IMR-90 (cell line): Measurements from ENCODE around the gene PCGF6. TPM values are rescaled to one million over a fixed set of nuclear protein-coding genes. Genes with fewer than 3 reads are reported as not detected.

Source experiments
- ATAC-seq: fragments of 200-7000 bp; cut with Tn5 transposase; 2 replicates; pipeline ENCODE4 v1.9.1; 2020; ENCODE audit warnings: low read depth, mild to moderate bottlenecking, moderate library complexity
- BruUV-seq: library from RNA; stranded (reverse); fragments of 400-500 nt; replicated peaks from 2 replicates; lab custom pipeline; 2021; lab: Mats Ljungman, UMichigan
- CTCF ChIA-PET: fragments of 300-600 bp; formaldehyde crosslinking; extraction: SDS; loops from one replicate; lab custom pipeline; 2021; ENCODE audit warnings: antibody characterized with exemption; lab: Yijun Ruan, JAX
- POLR2A ChIA-PET: fragments of 300-600 bp; sonication (Branson Sonifier 250); formaldehyde crosslinking; loops from one replicate; lab custom pipeline; 2022; ENCODE audit warnings: antibody characterized with exemption; ENCODE audit not compliant: unreplicated experiment; lab: Charles Lee
- DNase-seq: peaks from one replicate; pipeline ENCODE4 v3.0.0; 2013
- H2AFZ ChIP-seq: replicated peaks from 2 replicates; pipeline ENCODE3; 2013; ENCODE audit warnings: low read length, mild to moderate bottlenecking; ENCODE audit not compliant: poor library complexity
- H2AK5ac ChIP-seq: 2 replicates; pipeline ENCODE4 v1.6.1; 2013; ENCODE audit warnings: low read depth, low read length, inconsistent platforms
- H2AK9ac ChIP-seq: replicated peaks from 2 replicates; pipeline ENCODE3; 2013; ENCODE audit warnings: mild to moderate bottlenecking, low read depth, low read length, moderate library complexity; ENCODE audit not compliant: poor library complexity
- H2BK120ac ChIP-seq: 2 replicates; pipeline ENCODE4 v1.6.1; 2013; ENCODE audit warnings: low read depth, low read length, inconsistent platforms
- H2BK15ac ChIP-seq: 3 replicates; pipeline ENCODE4 v1.6.1; 2013; ENCODE audit warnings: low read depth, low read length, inconsistent platforms
- H2BK20ac ChIP-seq: 2 replicates; pipeline ENCODE4 v1.6.1; 2013; ENCODE audit warnings: low read depth, mild to moderate bottlenecking, inconsistent platforms, low read length, moderate library complexity
- H2BK5ac ChIP-seq: 2 replicates; pipeline ENCODE4 v1.6.1; 2013; ENCODE audit warnings: mild to moderate bottlenecking, low read depth, low read length, inconsistent platforms; ENCODE audit not compliant: poor library complexity, severe bottlenecking
- H3K14ac ChIP-seq: replicated peaks from 2 replicates; pipeline ENCODE4 v1.6.1; 2013; ENCODE audit warnings: low read depth, low read length, inconsistent platforms
- H3K18ac ChIP-seq: 2 replicates; pipeline ENCODE4 v1.6.1; 2013; ENCODE audit warnings: low read depth, low read length, control low read depth
- H3K23ac ChIP-seq: 2 replicates; pipeline ENCODE4 v1.6.1; 2013; ENCODE audit warnings: low read depth, low read length, inconsistent platforms
- H3K27ac ChIP-seq: 2 replicates; pipeline ENCODE4 v1.5.1; 2013; ENCODE audit warnings: mild to moderate bottlenecking, control low read depth, low read length; ENCODE audit not compliant: insufficient read depth
- H3K27me3 ChIP-seq: 2 replicates; pipeline ENCODE4 v1.6.1; 2013; ENCODE audit warnings: low read length; ENCODE audit not compliant: control insufficient read depth, insufficient read depth
- H3K36me3 ChIP-seq: 2 replicates; pipeline ENCODE4 v1.6.1; 2013; ENCODE audit warnings: low read length, mixed read lengths; ENCODE audit not compliant: control insufficient read depth, insufficient read depth
- H3K4ac ChIP-seq: 2 replicates; pipeline ENCODE4 v1.6.1; 2013; ENCODE audit warnings: low read depth, low read length, inconsistent platforms
- H3K4me1 ChIP-seq: 2 replicates; pipeline ENCODE4 v1.6.1; 2013; ENCODE audit warnings: low read length, mixed read lengths; ENCODE audit not compliant: control insufficient read depth, insufficient read depth
- H3K4me2 ChIP-seq: 2 replicates; pipeline ENCODE4 v1.6.1; 2013; ENCODE audit warnings: low read depth, mild to moderate bottlenecking, control low read depth, low read length, moderate library complexity
- H3K4me3 ChIP-seq: 2 replicates; pipeline ENCODE4 v1.5.1; 2013; ENCODE audit warnings: low read depth, mild to moderate bottlenecking, control low read depth, low read length, moderate library complexity; ENCODE audit not compliant: insufficient read depth
- H3K56ac ChIP-seq: 2 replicates; pipeline ENCODE4 v1.6.1; 2013; ENCODE audit warnings: low read length, inconsistent platforms; ENCODE audit not compliant: insufficient read depth; ENCODE audit errors: extremely low read depth
- H3K79me1 ChIP-seq, 2 experiments: 2 replicates each; pipeline ENCODE4 v1.6.1; 2013; ENCODE audit warnings: low read length in 2 of 2, inconsistent platforms in 1 of 2, low read depth in 1 of 2
- H3K9ac ChIP-seq: 2 replicates; pipeline ENCODE4 v1.6.1; 2013; ENCODE audit warnings: low read depth, low read length, control low read depth
- H3K9me1 ChIP-seq: 2 replicates; pipeline ENCODE4 v1.6.1; 2013; ENCODE audit warnings: low read length, inconsistent platforms; ENCODE audit not compliant: insufficient read depth
- H3K9me3 ChIP-seq: 2 replicates; pipeline ENCODE4 v1.6.1; 2013; ENCODE audit warnings: low read length; ENCODE audit not compliant: control insufficient read depth, insufficient read depth
- H4K20me1 ChIP-seq: 2 replicates; pipeline ENCODE4 v1.6.1; 2013; ENCODE audit warnings: low read length, inconsistent platforms; ENCODE audit not compliant: insufficient read depth
- H4K5ac ChIP-seq: 2 replicates; pipeline ENCODE4 v1.6.1; 2013; ENCODE audit warnings: mild to moderate bottlenecking, low read depth, low read length, control low read depth
- H4K8ac ChIP-seq, 2 experiments: 2 replicates each; pipeline ENCODE4 v1.6.1; 2013; ENCODE audit warnings: low read depth in 2 of 2, low read length in 2 of 2, control low read depth in 1 of 2, inconsistent platforms in 1 of 2
- H4K91ac ChIP-seq: 2 replicates; pipeline ENCODE4 v1.6.1; 2013; ENCODE audit warnings: low read depth, low read length, inconsistent platforms; ENCODE audit not compliant: insufficient read depth
- FOS ChIP-seq: fragments of 150-350 bp; IDR thresholded peaks from 2 replicates; pipeline ENCODE4 v1.6.1; 2016; ENCODE audit warnings: low read depth, low read length
- MXI1 ChIP-seq: IDR thresholded peaks from 2 replicates; pipeline ENCODE4 v1.6.1; 2012; ENCODE audit warnings: low read depth, mild to moderate bottlenecking, low read length, moderate library complexity, borderline replicate concordance
- POLR2A ChIP-seq: IDR thresholded peaks from 2 replicates; pipeline ENCODE4 v1.6.1; 2012; ENCODE audit warnings: mild to moderate bottlenecking, low read depth, low read length
- RAD21 ChIP-seq: IDR thresholded peaks from 2 replicates; pipeline ENCODE4 v1.6.1; 2012; ENCODE audit warnings: low read length, improper control_type of control experiment
- whole genome bisulfite sequencing, 2 experiments: methylation state at CpG; one replicate each; pipeline versions ENCODE4 v1.1.5 to v1.1.7; 2013; ENCODE audit warnings: missing lambda C conversion rate in 2 of 2; ENCODE audit not compliant: insufficient read length in 1 of 2; ENCODE audit errors: extremely low coverage in 2 of 2; 5-methylcytosine and 5-hydroxymethylcytosine counted together
- dilution Hi-C: fragments of 300-500 bp; cut with HindIII; formaldehyde crosslinking; loops from one replicate; pipeline ENCODE4 v1.14.3; 2018; ENCODE audit warnings: low sequenced_read_pairs; ENCODE audit not compliant: unreplicated experiment
- in situ Hi-C: fragments of 300-500 bp; cut with MboI; formaldehyde crosslinking; loops from 3 replicates; pipeline ENCODE4 v1.14.3; 2019; ENCODE audit warnings: low sequenced_read_pairs, inconsistent platforms, mixed read lengths
- intact Hi-C: fragments of 100-400 bp; cut with micrococcal nuclease; formaldehyde crosslinking; loops from 2 replicates; pipeline ENCODE4 v1.10.0; 2022
- polyA plus RNA-seq, 3 experiments: library from polyadenylated mRNA; depleted of rRNA; stranded (reverse); fragments of >200 nt; gene quantifications; 2 replicates each; pipeline ENCODE4 v1.2.3, GENCODE V29; 2012; ENCODE audit warnings: low replicate concordance in 1 of 3
- total RNA-seq: library from RNA; depleted of rRNA; stranded (reverse); fragments of >200 nt; gene quantifications from 2 replicates; pipeline ENCODE4 v1.2.3, GENCODE V29; 2012
- TF ChIP-seq, protein P1 (sequence below): fragments of 150-350 bp; IDR thresholded peaks from 2 replicates; pipeline ENCODE4 v1.6.1; 2016; ENCODE audit warnings: low read depth, mild to moderate bottlenecking, low read length, moderate library complexity, borderline replicate concordance

PCGF6 gene
- total and polyA plus RNA-seq, 2 of the 4 experiments (the other 2 are of a cell fraction) = 4.9 to 6.5 TPM

DNA sequence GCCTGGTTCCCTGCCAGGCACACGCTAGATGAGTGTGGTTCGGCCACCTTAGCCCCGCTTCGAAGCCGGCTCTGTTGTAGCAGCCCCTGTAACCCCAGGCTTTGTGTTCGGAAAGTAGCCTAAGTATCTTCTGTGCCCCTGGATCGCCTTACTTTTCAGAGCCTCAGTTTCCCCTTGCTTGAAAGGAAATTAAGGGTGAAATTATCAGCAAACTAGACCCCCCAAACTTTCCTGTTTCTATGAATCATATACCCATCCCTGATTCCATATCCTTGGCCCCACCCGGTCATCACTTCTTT is 45.8 kb upstream of the PCGF6 start:
- intact Hi-C loops = loop anchor here (1.0 kb wide), 1 partner anchor 45 kb away; the partner anchor contains the start of gene PCGF6
- no peak for DNase-seq
- Histone ChIP-seq H3K4me3 (peak overlapping the region; percentile 95), H2BK5ac (peak overlapping the region; percentile 49), H3K79me1 (peaks cover 29 to 49% of the 10 kb centered on the region in 2 experiments), H3K36me3 (peaks cover 20% of the 10 kb centered on the region), H4K5ac (peak overlapping the region; percentile 84), H2AFZ (peak overlapping the region; percentile 93), H4K91ac (peak overlapping the region; percentile 47), H2BK15ac (no peak overlapping the region; the same call in 2 of the 3 replicates), H3K14ac (peak overlapping the region; percentile 85), H4K8ac (peak overlapping the region; percentile 49 to 95), H2BK120ac (no peak overlapping the region), H3K9me1 (peaks cover 2% of the 10 kb centered on the region; the same call in 1 of the 2 replicates), H2BK20ac (no peak overlapping the region), H3K9ac (peak overlapping the region; percentile 92), H3K4ac (peak overlapping the region; percentile 85), H2AK9ac (peak overlapping the region; percentile 92), H3K27ac (peak overlapping the region; percentile 82), H3K27me3 (no peaks in the 10 kb centered on the region), H3K23ac (peak overlapping the region; percentile 94), H3K4me2 (peak overlapping the region; percentile 84), H3K4me1 (peaks cover 8% of the 10 kb centered on the region), H3K56ac (peak overlapping the region; percentile 37), H3K18ac (no peak overlapping the region), H2AK5ac (peak overlapping the region; percentile 83), H4K20me1 (peaks cover 5% of the 10 kb centered on the region; the same call in 1 of the 2 replicates), H3K9me3 (no peaks in the 10 kb centered on the region)
- POLR2A ChIA-PET = no interaction called here
- WGBS, 2 experiments = no CpG with 5 or more reads among the region's 8 CpGs
- in situ Hi-C loops = no loop called here
- peak; percentile 5; the same call in 1 of the 2 replicates for ATAC-seq
- TF ChIP-seq MXI1 (no peak), FOS (no peak), RAD21 (no peak), POLR2A (no peak)
- TF ChIP-seq, protein P1, sequence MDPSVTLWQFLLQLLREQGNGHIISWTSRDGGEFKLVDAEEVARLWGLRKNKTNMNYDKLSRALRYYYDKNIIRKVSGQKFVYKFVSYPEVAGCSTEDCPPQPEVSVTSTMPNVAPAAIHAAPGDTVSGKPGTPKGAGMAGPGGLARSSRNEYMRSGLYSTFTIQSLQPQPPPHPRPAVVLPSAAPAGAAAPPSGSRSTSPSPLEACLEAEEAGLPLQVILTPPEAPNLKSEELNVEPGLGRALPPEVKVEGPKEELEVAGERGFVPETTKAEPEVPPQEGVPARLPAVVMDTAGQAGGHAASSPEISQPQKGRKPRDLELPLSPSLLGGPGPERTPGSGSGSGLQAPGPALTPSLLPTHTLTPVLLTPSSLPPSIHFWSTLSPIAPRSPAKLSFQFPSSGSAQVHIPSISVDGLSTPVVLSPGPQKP = no peak
- dilution Hi-C loops = no loop called here
- CTCF ChIA-PET = no interaction called here
- BruUV-seq = TSS peak; percentile 80
